Right ventricle myocardium inferior (tissue), 1 donor: ENCODE results near the gene WWP2. TPM values are rescaled to one million over a fixed set of nuclear protein-coding genes. Genes with fewer than 3 reads are reported as not detected.

Source experiments
- microRNA-seq: library from miRNA; unstranded; fragments of <30 nt; microRNA quantifications from one replicate; pipeline ENCODE4 v1.2.0, GENCODE V29; 2020
- total RNA-seq: library from RNA; stranded (reverse); fragmentation: NEBNext Ultra II Directional; extraction: Animal tissue kit (Norgen Biotek cat#: 25700); gene quantifications from one replicate; pipeline ENCODE4 v1.2.1, GENCODE V29; 2021
- donor health status: DM: no; HTN: yes; CAD: no; lungs with severe emphysema.

The WWP2 gene
- total RNA-seq, 1 donor from 2014 or later = 24.8 TPM

Small RNAs within 50 kb of the gene (microRNA-seq; reads per million reads assigned to microRNA genes)
- gene MIR140 = 3,807 reads per million, percentile 90 among the genes with 10 or more reads in this experiment

Other genes starting within 250 kb of the WWP2 start
- gene NFAT5, start 196.4 kb upstream of the WWP2 start, total RNA-seq = 16.2 TPM
- 48.0 TPM for gene NQO1, start 35.8 kb upstream of the WWP2 start, total RNA-seq
- 15.9 TPM for gene NOB1, start 7.4 kb upstream of the WWP2 start, total RNA-seq
- 0.35 TPM for gene CLEC18A, start 189.0 kb downstream of the WWP2 start, total RNA-seq